GM12878 (cell line): Measurements from ENCODE around the gene MSI2. TPM values are rescaled to one million over a fixed set of nuclear protein-coding genes. Genes with fewer than 3 reads are reported as not detected.

Experiments used
- ATAC-seq: fragments of 200-7000 bp; cut with Tn5 transposase; 3 replicates; pipeline ENCODE4 v1.9.1; 2020; ENCODE audit warnings: mild to moderate bottlenecking, moderate library complexity
- BruUV-seq: library from RNA; stranded (reverse); fragments of 400-500 nt; replicated peaks from 2 replicates; lab custom pipeline; 2021; lab: Mats Ljungman, UMichigan
- CTCF ChIA-PET: fragments of 300-600 bp; sonication (Branson Sonifier 250); formaldehyde crosslinking; extraction: SDS; loops from one replicate; lab custom pipeline; 2021; ENCODE audit warnings: inconsistent platforms; lab: Yijun Ruan, JAX
- POLR2A ChIA-PET: fragments of 350-600 bp; formaldehyde crosslinking; extraction: SDS; loops from one replicate; lab custom pipeline; 2021; ENCODE audit warnings: inconsistent platforms; lab: Charles Lee
- RAD21 ChIA-PET: fragments of 300-600 bp; sonication (Branson Sonifier 250); formaldehyde crosslinking; loops from one replicate; lab custom pipeline; 2023; ENCODE audit warnings: antibody characterized with exemption; ENCODE audit not compliant: unreplicated experiment; lab: Charles Lee
- SMC1A ChIA-PET: fragments of 300-600 bp; sonication (Branson Sonifier 250); formaldehyde crosslinking; loops from one replicate; lab custom pipeline; 2023; ENCODE audit not compliant: unreplicated experiment, uncharacterized antibody; lab: Charles Lee
- DNase-seq: peaks from one replicate; pipeline ENCODE4 v3.0.0-alpha.2; 2011; ENCODE audit warnings: low read depth, low spot score
- FAIRE-seq: peaks from 3 replicates; lab custom pipeline; 2011; peaks lifted over from hg19 to GRCh38; lab: Jason Lieb, UNC
- H2AFZ ChIP-seq: 2 replicates; pipeline ENCODE4 v1.6.0; 2011; ENCODE audit warnings: low read depth, low read length, control low read depth; ENCODE audit not compliant: control insufficient read depth
- H3K27ac ChIP-seq: 2 replicates; pipeline ENCODE4 v1.5.1; 2011; ENCODE audit warnings: control low read depth; ENCODE audit not compliant: control insufficient read depth, insufficient read depth
- H3K27me3 ChIP-seq, 2 experiments: replicated peaks in 1 of 2; 2 replicates each; pipeline versions ENCODE4 v1.6.0 to v1.6.1; 2011; ENCODE audit warnings: low read length in 1 of 2; ENCODE audit not compliant: control insufficient read depth in 2 of 2, insufficient read depth in 2 of 2
- H3K36me3 ChIP-seq, 2 experiments: 2 replicates each; pipeline ENCODE4 v1.5.1; 2011; ENCODE audit warnings: low read length in 1 of 2; ENCODE audit not compliant: control insufficient read depth in 2 of 2, insufficient read depth in 2 of 2
- H3K4me1 ChIP-seq: 2 replicates; pipeline ENCODE4 v1.6.1; 2011; ENCODE audit warnings: mild to moderate bottlenecking, low read length, moderate library complexity, mixed read lengths; ENCODE audit not compliant: control insufficient read depth, insufficient read depth
- H3K4me2 ChIP-seq: 2 replicates; pipeline ENCODE4 v1.6.0; 2011; ENCODE audit warnings: control low read depth; ENCODE audit not compliant: control insufficient read depth, insufficient read depth
- H3K4me3 ChIP-seq: fragments of 200-600 bp; sonication (generic); 2 replicates; pipeline ENCODE4 v1.5.1; 2016
- H3K79me2 ChIP-seq: 2 replicates; pipeline ENCODE4 v1.6.0; 2011; ENCODE audit warnings: low read length; ENCODE audit not compliant: control insufficient read depth, insufficient read depth
- H3K9ac ChIP-seq: 2 replicates; pipeline ENCODE4 v1.8.0; 2011; ENCODE audit warnings: low read length, control low read depth, mixed read lengths; ENCODE audit not compliant: control insufficient read depth, insufficient read depth
- H3K9me3 ChIP-seq: replicated peaks from 3 replicates; pipeline ENCODE4 v1.5.1; 2011; ENCODE audit warnings: mild to moderate bottlenecking, low read length; ENCODE audit not compliant: control insufficient read depth, insufficient read depth
- H4K20me1 ChIP-seq: 2 replicates; pipeline ENCODE4 v1.6.0; 2011; ENCODE audit not compliant: control insufficient read depth, insufficient read depth
- RUNX3 ChIP-seq: IDR thresholded peaks from 2 replicates; pipeline ENCODE4 v1.6.1; 2012; ENCODE audit warnings: low read length, inconsistent platforms
- TAF1 ChIP-seq: IDR thresholded peaks from 2 replicates; pipeline ENCODE4 v1.6.1; 2011; ENCODE audit warnings: mild to moderate bottlenecking, low read depth, low read length, borderline replicate concordance
- ZNF384 ChIP-seq: IDR thresholded peaks from 2 replicates; pipeline ENCODE4 v1.6.1; 2012; ENCODE audit warnings: low read depth, mild to moderate bottlenecking, low read length, improper control_type of control experiment, borderline replicate concordance
- WGBS: methylation state at CpG from one replicate; pipeline ENCODE4 v1.1.6; 2016; ENCODE audit warnings: low lambda C conversion rate; ENCODE audit not compliant: insufficient replicate concordance, insufficient coverage; ENCODE audit errors: missing lambda C conversion rate; 5-methylcytosine and 5-hydroxymethylcytosine counted together
- in situ Hi-C: fragments of 300-500 bp; cut with MboI; formaldehyde crosslinking; loops from 9 replicates; pipeline ENCODE4 v1.14.3; 2018; ENCODE audit warnings: mixed read lengths
- intact Hi-C: fragments of 100-400 bp; cut with micrococcal nuclease; formaldehyde crosslinking; loops from one replicate; pipeline ENCODE4 v1.14.2; 2022; ENCODE audit not compliant: unreplicated experiment
- polyA plus RNA-seq, 11 experiments: library from polyadenylated mRNA; depleted of rRNA in 4 of 11; unstranded in 6 of 11; stranded (reverse) in 5 of 11; fragments of >200 nt; fragmentation: Nextera tagmentation in 4 of 11; fragmentation: Illumina TruSeq in 1 of 11; extraction: Ambion mirVana in 4 of 11; extraction: Trizol in 1 of 11; gene quantifications; 1 replicate in 1 of 11; 2 replicates in 10 of 11; pipeline versions ENCODE4 v1.2.1 to v1.2.3, GENCODE V29; 2011 to 2016; ENCODE audit warnings: inconsistent platforms in 2 of 11, missing spikeins in 2 of 11, low read depth in 1 of 11
- total RNA-seq, 4 experiments: library from RNA; depleted of rRNA in 3 of 4; stranded (reverse); fragments of >200 nt in 3 of 4; fragmentation: Illumina TruSeq in 1 of 4; extraction: Trizol in 1 of 4; gene quantifications; 2 replicates each; pipeline versions ENCODE4 v1.2.1 to v1.2.3, GENCODE V29; 2013 to 2021
- TF ChIP-seq, protein P1 (sequence below): fragments of 450-650 bp; IDR thresholded peaks from 2 replicates; pipeline ENCODE4 v1.6.1; 2017; ENCODE audit warnings: low read depth, mild to moderate bottlenecking, moderate library complexity

Gene MSI2
- total and polyA plus RNA-seq, 10 of the 15 experiments (the other 5 are each of a cell fraction or from before 2014, with no cell fraction given) = 6.1 to 76.1 (median 42.0) TPM

GRCh38 chr17:57261084-57261461, 4.8 kb downstream of the MSI2 start:
- ChIA-PET POLR2A (interaction anchor here (0.6 to 1.1 kb wide), 6 partner anchors 56 to 179 kb away, joined by 3 to 5 read pairs (median 4); no protein-coding TSS in a partner anchor), RAD21 (interaction anchor here (0.7 to 3.0 kb wide), 8 partner anchors 18 to 411 kb away, joined by 3 to 14 read pairs (median 4); no protein-coding TSS in a partner anchor), SMC1A (interaction anchor here (0.6 to 5.4 kb wide), 18 partner anchors 10 to 480 kb away, joined by 3 to 45 read pairs (median 5); no protein-coding TSS in a partner anchor)
- in situ Hi-C loops = no loop called here
- H3K27me3 ChIP-seq = no peaks in the 10 kb centered on the region
- H2AFZ ChIP-seq = no peak overlapping the region
- no peaks in the 10 kb centered on the region for H3K9me3 ChIP-seq
- peaks cover 4% of the 10 kb centered on the region; the same call in 1 of the 2 replicates for H3K4me1 ChIP-seq
- WGBS = 57% methylated on average over 4 of the region's 4 CpGs
- no peak for DNase-seq
- H3K9ac ChIP-seq = no peak overlapping the region; the same call in 1 of the 2 replicates
- BruUV-seq = no TSS peak
- TF ChIP-seq ZNF384 = 0 out of 2 replicates have a peak, but pooled peaks have one; percentile 26
- TF ChIP-seq RUNX3 = peak; percentile 52; the same call in 1 of the 2 replicates
- TF ChIP-seq, protein P1, sequence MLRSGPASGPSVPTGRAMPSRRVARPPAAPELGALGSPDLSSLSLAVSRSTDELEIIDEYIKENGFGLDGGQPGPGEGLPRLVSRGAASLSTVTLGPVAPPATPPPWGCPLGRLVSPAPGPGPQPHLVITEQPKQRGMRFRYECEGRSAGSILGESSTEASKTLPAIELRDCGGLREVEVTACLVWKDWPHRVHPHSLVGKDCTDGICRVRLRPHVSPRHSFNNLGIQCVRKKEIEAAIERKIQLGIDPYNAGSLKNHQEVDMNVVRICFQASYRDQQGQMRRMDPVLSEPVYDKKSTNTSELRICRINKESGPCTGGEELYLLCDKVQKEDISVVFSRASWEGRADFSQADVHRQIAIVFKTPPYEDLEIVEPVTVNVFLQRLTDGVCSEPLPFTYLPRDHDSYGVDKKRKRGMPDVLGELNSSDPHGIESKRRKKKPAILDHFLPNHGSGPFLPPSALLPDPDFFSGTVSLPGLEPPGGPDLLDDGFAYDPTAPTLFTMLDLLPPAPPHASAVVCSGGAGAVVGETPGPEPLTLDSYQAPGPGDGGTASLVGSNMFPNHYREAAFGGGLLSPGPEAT = 0 out of 2 replicates have a peak, but pooled peaks have one; percentile 27
- TF ChIP-seq TAF1 = no peak
- TF ChIP-seq, all 136 proteins: peak for 3
- peaks cover 72% of the 10 kb centered on the region for H3K79me2 ChIP-seq
- peaks cover 6 to 20% of the 10 kb centered on the region in 2 experiments for H3K36me3 ChIP-seq
- H3K4me2 ChIP-seq = peak overlapping the region; percentile 87
- H3K4me3 ChIP-seq = peak overlapping the region; percentile 95; the same call in 1 of the 2 replicates
- intact Hi-C loops = no loop called here
- no peaks in the 10 kb centered on the region for H4K20me1 ChIP-seq
- CTCF ChIA-PET = interaction anchor here (0.6 to 7.2 kb wide), 6 partner anchors 9 to 411 kb away, joined by 3 to 61 read pairs (median 8); no protein-coding TSS in a partner anchor
- no peak for FAIRE-seq
- peak overlapping the region; percentile 20 for H3K27ac ChIP-seq
- ATAC-seq = no peak
